Aorta (tissue), 5 donors: ENCODE data around the gene MATCAP1. TPM values are rescaled to one million over a fixed set of nuclear protein-coding genes. Genes with fewer than 3 reads are reported as not detected.

Experiments
- ATAC-seq: fragments of 200-7000 bp; cut with Tn5 transposase; one replicate; pipeline ENCODE4 v1.9.1; 2022; ENCODE audit warnings: moderate library complexity; ENCODE audit not compliant: low FRiP score
- DNase-seq, 2 donors: peaks; one replicate each; pipeline ENCODE4 v3.0.0-alpha.2; 2020
- H3K27ac ChIP-seq, 2 donors: one replicate each; pipeline ENCODE4 v1.5.1; 2013; ENCODE audit warnings: low read length in 2 of 2, mild to moderate bottlenecking in 2 of 2, moderate library complexity in 2 of 2, control low read depth in 1 of 2, inconsistent platforms in 1 of 2, low read depth in 1 of 2
- H3K27me3 ChIP-seq, 2 donors: one replicate each; pipeline ENCODE4 v1.6.1; 2013; ENCODE audit warnings: control low read depth in 1 of 2, low read length in 1 of 2, mild to moderate bottlenecking in 1 of 2, moderate library complexity in 1 of 2; ENCODE audit not compliant: insufficient read depth in 2 of 2, control insufficient read depth in 1 of 2
- H3K36me3 ChIP-seq, 2 donors: one replicate each; pipeline ENCODE4 v1.6.1; 2013; ENCODE audit warnings: control low read depth in 1 of 2, low read length in 1 of 2, mild to moderate bottlenecking in 1 of 2; ENCODE audit not compliant: insufficient read depth in 2 of 2, control insufficient read depth in 1 of 2
- H3K4me1 ChIP-seq, 2 donors: one replicate each; pipeline ENCODE4 v1.6.1; 2013; ENCODE audit warnings: low read length in 2 of 2, control low read depth in 1 of 2, mild to moderate bottlenecking in 1 of 2, moderate library complexity in 1 of 2; ENCODE audit not compliant: insufficient read depth in 2 of 2, control insufficient read depth in 1 of 2
- H3K4me3 ChIP-seq, 2 donors: one replicate each; pipeline ENCODE4 v1.5.1; 2013; ENCODE audit warnings: low read length in 2 of 2, control low read depth in 1 of 2, mild to moderate bottlenecking in 1 of 2
- H3K9me3 ChIP-seq: one replicate; pipeline ENCODE4 v1.6.1; 2013; ENCODE audit warnings: mild to moderate bottlenecking, low read length; ENCODE audit not compliant: control insufficient read depth
- WGBS, 2 donors: extraction: QIAGEN DNeasy Blood & Tissue Kit; methylation state at CpG; one replicate each; pipeline ENCODE4 v1.1.7; 2013; 5-methylcytosine and 5-hydroxymethylcytosine counted together
- intact Hi-C, 2 donors: fragments of 100-400 bp; cut with DNase I; formaldehyde crosslinking; loops; one replicate each; pipeline versions ENCODE4 v1.14.2 to v1.15.0; 2022
- polyA plus RNA-seq, 2 donors: library from polyadenylated mRNA; stranded (reverse); fragments of 200-250 nt; gene quantifications; one replicate each; pipeline ENCODE4 v1.2.3, GENCODE V29; 2013
- total RNA-seq, 2 donors: library from RNA; stranded (reverse); fragmentation: NEBNext Ultra II Directional; extraction: Animal tissue kit (Norgen Biotek cat#: 25700); gene quantifications; one replicate each; pipeline ENCODE4 v1.2.1, GENCODE V29; 2021
- donor health status: healthy with polysubstance abuse.
- donor health status: Bipolar disorder and iron deficiency.
- donor health status: DM: no; HTN: no; CAD: no.
- donor health status: DM: no; HTN: no; CAD: no.
- donor health status: DM: yes; HTN: yes; CAD: no.

Gene MATCAP1
- total and polyA plus RNA-seq, 4 donors, result 3.0 to 45.7 (median 25.9) TPM

- Histone ChIP-seq H3K36me3 (peaks cover 0 to 2% of the 10 kb centered on the region in 2 donors), H3K9me3 (no peaks in the 10 kb centered on the region), H3K27me3 (no peaks in the 10 kb centered on the region), H3K4me3 (peak overlapping the region; percentile 49 to 59), H3K27ac (peak overlapping the region in 1 of 2 donors; percentile 41), H3K4me1 (no peaks in the 10 kb centered on the region)
- peak; percentile 74 for ATAC-seq
- peak; percentile 64 to 87 for DNase-seq
- 10% methylated on average over 92 to 94 of the region's 94 CpGs for WGBS, 2 donors
- intact Hi-C loops, result loop anchor here (5.0 to 10.0 kb wide), 3 partner anchors 43 to 255 kb away; partner anchors contain the start of gene PHAF1 (in 1 of the 2)
Measured at GRCh38 chr16:67150047-67150832, 33.5 kb downstream of the MATCAP1 start.

- Histone ChIP-seq H3K4me3 (no peak overlapping the region), H3K4me1 (no peaks in the 10 kb centered on the region), H3K9me3 (no peaks in the 10 kb centered on the region), H3K27me3 (no peaks in the 10 kb centered on the region), H3K27ac (no peak overlapping the region), H3K36me3 (peaks cover 0 to 3% of the 10 kb centered on the region in 2 donors)
- ATAC-seq, result no peak
- 73 to 77% methylated on average over 77 of the region's 77 CpGs for WGBS, 2 donors
- peak in 1 of 2 donors; percentile 71 for DNase-seq
- intact Hi-C loops, result loop anchor here (5.0 to 10.0 kb wide), 3 partner anchors 42 to 255 kb away; partner anchors contain the start of gene PHAF1 (in 1 of the 2)
Measured at GRCh38 chr16:67149276-67150046, 34.3 kb downstream of the MATCAP1 start.

- Histone ChIP-seq H3K36me3 (peaks cover 0 to 3% of the 10 kb centered on the region in 2 donors), H3K27me3 (no peaks in the 10 kb centered on the region), H3K4me1 (no peaks in the 10 kb centered on the region), H3K27ac (no peak overlapping the region), H3K9me3 (no peaks in the 10 kb centered on the region), H3K4me3 (no peak overlapping the region)
- DNase-seq (peak in 1 of 2 donors; percentile 61), ATAC-seq (no peak)
- intact Hi-C loops, result no loop called here
- 82 to 83% methylated on average over 11 of the region's 11 CpGs for WGBS, 2 donors
Measured at GRCh38 chr16:67148656-67149275, 35.0 kb downstream of the MATCAP1 start.

- DNase-seq (peak in 1 of 2 donors; percentile 42), ATAC-seq (no peak)
- Histone ChIP-seq H3K4me3 (no peak overlapping the region), H3K9me3 (no peaks in the 10 kb centered on the region), H3K36me3 (peaks cover 0 to 3% of the 10 kb centered on the region in 2 donors), H3K4me1 (no peaks in the 10 kb centered on the region), H3K27ac (no peak overlapping the region), H3K27me3 (no peaks in the 10 kb centered on the region)
- WGBS, 2 donors, result 89 to 91% methylated on average over 2 of the region's 2 CpGs
- intact Hi-C loops, result no loop called here
Measured at GRCh38 chr16:67148221-67148620, 35.5 kb downstream of the MATCAP1 start.

- no peaks in the 10 kb centered on the region for H3K4me1 ChIP-seq
- intact Hi-C loops, result no loop called here
- no peaks in the 10 kb centered on the region for H3K9me3 ChIP-seq
- H3K27me3 ChIP-seq, result no peaks in the 10 kb centered on the region
- no peak overlapping the region for H3K4me3 ChIP-seq
- no peak overlapping the region for H3K27ac ChIP-seq
- ATAC-seq (no peak), DNase-seq (peak in 1 of 2 donors; percentile 55)
- H3K36me3 ChIP-seq, result peaks cover 0 to 3% of the 10 kb centered on the region in 2 donors
- 90 to 95% methylated on average over 4 of the region's 4 CpGs for WGBS, 2 donors
Measured at GRCh38 chr16:67147437-67148140, 36.2 kb downstream of the MATCAP1 start.

- 78 to 79% methylated on average over 7 of the region's 7 CpGs for WGBS, 2 donors
- no peaks in the 10 kb centered on the region for H3K9me3 ChIP-seq
- H3K4me1 ChIP-seq, result no peaks in the 10 kb centered on the region
- no peak for ATAC-seq
- H3K4me3 ChIP-seq, result no peak overlapping the region
- H3K27ac ChIP-seq, result no peak overlapping the region
- H3K27me3 ChIP-seq, result no peaks in the 10 kb centered on the region
- H3K36me3 ChIP-seq, result peaks cover 0 to 3% of the 10 kb centered on the region in 2 donors
- intact Hi-C loops, result no loop called here
- peak in 1 of 2 donors; percentile 59 for DNase-seq
Measured at GRCh38 chr16:67146523-67147357, 37.0 kb downstream of the MATCAP1 start.

GRCh38 chr16:67145746-67146145, 38.0 kb downstream of the MATCAP1 start:
- H3K27ac ChIP-seq, result no peak overlapping the region
- ATAC-seq (no peak), DNase-seq (peak in 1 of 2 donors; percentile 36)
- no peaks in the 10 kb centered on the region for H3K9me3 ChIP-seq
- peaks cover 3% of the 10 kb centered on the region in 2 donors for H3K36me3 ChIP-seq
- H3K4me3 ChIP-seq, result no peak overlapping the region
- intact Hi-C loops, result no loop called here
- 89 to 91% methylated on average over 2 of the region's 2 CpGs for WGBS, 2 donors
- no peaks in the 10 kb centered on the region for H3K27me3 ChIP-seq
- H3K4me1 ChIP-seq, result no peaks in the 10 kb centered on the region
